Karpas-422 (cell line): ENCODE results near the gene RFNG. TPM values are rescaled to one million over a fixed set of nuclear protein-coding genes. Genes with fewer than 3 reads are reported as not detected.
A peak's percentile ranks its signal among the peaks of the same experiment; 100 is the strongest.

Experiments used
- DNase-seq: peaks from one replicate; pipeline ENCODE4 v3.0.0-alpha.2; 2015
- H2AFZ ChIP-seq: fragments of 200-600 bp; sonication (generic); 2 replicates; pipeline ENCODE4 v1.6.1; 2014; ENCODE audit warnings: antibody characterized with exemption, low read length, mixed read lengths
- H3K27ac ChIP-seq: fragments of 200-600 bp; sonication (generic); 2 replicates; pipeline ENCODE4 v1.5.1; 2014; ENCODE audit warnings: mild to moderate bottlenecking, low read length, moderate library complexity
- H3K27me3 ChIP-seq: fragments of 200-600 bp; sonication (generic); 2 replicates; pipeline ENCODE4 v1.6.1; 2014; ENCODE audit warnings: low read length, mixed read lengths
- H3K36me3 ChIP-seq: fragments of 200-600 bp; sonication (generic); 2 replicates; pipeline ENCODE4 v1.6.1; 2014; ENCODE audit warnings: low read length, mixed read lengths; ENCODE audit not compliant: insufficient read depth
- H3K4me1 ChIP-seq: fragments of 200-600 bp; sonication (generic); 2 replicates; pipeline ENCODE4 v1.6.1; 2014; ENCODE audit warnings: mild to moderate bottlenecking, low read length, mixed read lengths
- H3K4me2 ChIP-seq: fragments of 200-600 bp; sonication (generic); 2 replicates; pipeline ENCODE4 v1.6.1; 2014; ENCODE audit warnings: low read length, low read depth, mild to moderate bottlenecking; ENCODE audit not compliant: poor library complexity, severe bottlenecking
- H3K4me3 ChIP-seq: fragments of 200-600 bp; sonication (generic); 2 replicates; pipeline ENCODE4 v1.5.1; 2014; ENCODE audit warnings: mild to moderate bottlenecking, antibody characterized with exemption, low read length, mixed read lengths
- H3K79me2 ChIP-seq: fragments of 200-600 bp; sonication (generic); 2 replicates; pipeline ENCODE4 v1.6.1; 2014; ENCODE audit warnings: mild to moderate bottlenecking, low read length, mixed read lengths
- H3K9ac ChIP-seq: fragments of 200-600 bp; sonication (generic); 2 replicates; pipeline ENCODE4 v1.6.0; 2014; ENCODE audit warnings: low read length
- H3K9me2 ChIP-seq: fragments of 200-600 bp; sonication (generic), shearing (Covaris generic); replicated peaks from 2 replicates; pipeline ENCODE4 v1.6.0; 2014; ENCODE audit warnings: mild to moderate bottlenecking, low read length, moderate library complexity; ENCODE audit not compliant: insufficient read depth
- H3K9me3 ChIP-seq: fragments of 300-700, 200-600 bp; sonication (generic); 2 replicates; pipeline ENCODE4 v1.6.1; 2014; ENCODE audit warnings: low read length, mixed read lengths
- H4K20me1 ChIP-seq: fragments of 200-600 bp; sonication (generic); 2 replicates; pipeline ENCODE4 v1.6.1; 2014; ENCODE audit warnings: mild to moderate bottlenecking, antibody characterized with exemption, low read length, low read depth; ENCODE audit not compliant: insufficient read depth
- total RNA-seq: library from RNA; depleted of rRNA; stranded (reverse); fragments of >200 nt; shearing (Covaris generic); gene quantifications from 2 replicates; pipeline ENCODE4 v1.2.3, GENCODE V29; 2014; ENCODE audit warnings: low replicate concordance

RFNG gene
- total RNA-seq, 1 experiment from 2014 or later, result 16.5 TPM

GRCh38 chr17:82076018-82076784, 24.6 kb upstream of the RFNG start:
- H3K9me3 ChIP-seq, result no peaks in the 10 kb centered on the region
- H3K4me2 ChIP-seq, result no peak overlapping the region
- peak; percentile 54 for DNase-seq
- no peaks in the 10 kb centered on the region for H3K27me3 ChIP-seq
- no peak overlapping the region for H3K9ac ChIP-seq
- peaks cover 6% of the 10 kb centered on the region; the same call in 1 of the 2 replicates for H3K4me1 ChIP-seq
- no peaks in the 10 kb centered on the region for H3K9me2 ChIP-seq
- no peak overlapping the region for H2AFZ ChIP-seq
- H3K4me3 ChIP-seq, result no peak overlapping the region
- H3K79me2 ChIP-seq, result no peaks in the 10 kb centered on the region
- H3K27ac ChIP-seq, result no peak overlapping the region
- H3K36me3 ChIP-seq, result no peaks in the 10 kb centered on the region; the same call in 1 of the 2 replicates
- peaks cover 19% of the 10 kb centered on the region; the same call in 1 of the 2 replicates for H4K20me1 ChIP-seq

GRCh38 chr17:82073446-82073845, 21.8 kb upstream of the RFNG start:
- Histone ChIP-seq H3K4me3 (no peak overlapping the region), H4K20me1 (0 out of 2 replicates have a peak, but pooled peaks cover 13% of the 10 kb centered on the region), H3K4me2 (no peak overlapping the region), H3K4me1 (peaks cover 6% of the 10 kb centered on the region; the same call in 1 of the 2 replicates), H3K9me2 (no peaks in the 10 kb centered on the region), H3K9ac (no peak overlapping the region), H3K9me3 (no peaks in the 10 kb centered on the region), H3K79me2 (no peaks in the 10 kb centered on the region), H3K27me3 (no peaks in the 10 kb centered on the region), H3K27ac (no peak overlapping the region), H2AFZ (no peak overlapping the region), H3K36me3 (no peaks in the 10 kb centered on the region; the same call in 1 of the 2 replicates)
- DNase-seq, result no peak

- no peaks in the 10 kb centered on the region for H3K27me3 ChIP-seq
- no peaks in the 10 kb centered on the region for H3K9me2 ChIP-seq
- no peaks in the 10 kb centered on the region for H3K9me3 ChIP-seq
- no peak for DNase-seq
- H3K4me3 ChIP-seq, result no peak overlapping the region
- H3K27ac ChIP-seq, result no peak overlapping the region
- H3K4me2 ChIP-seq, result no peak overlapping the region
- no peak overlapping the region for H3K9ac ChIP-seq
- 0 out of 2 replicates have a peak, but pooled peaks cover 7% of the 10 kb centered on the region for H4K20me1 ChIP-seq
- no peaks in the 10 kb centered on the region for H3K36me3 ChIP-seq
- H2AFZ ChIP-seq, result no peak overlapping the region
- no peaks in the 10 kb centered on the region for H3K79me2 ChIP-seq
- H3K4me1 ChIP-seq, result peaks cover 6% of the 10 kb centered on the region; the same call in 1 of the 2 replicates
Observed at GRCh38 chr17:82072827-82073226, 21.2 kb upstream of the RFNG start.

DNA sequence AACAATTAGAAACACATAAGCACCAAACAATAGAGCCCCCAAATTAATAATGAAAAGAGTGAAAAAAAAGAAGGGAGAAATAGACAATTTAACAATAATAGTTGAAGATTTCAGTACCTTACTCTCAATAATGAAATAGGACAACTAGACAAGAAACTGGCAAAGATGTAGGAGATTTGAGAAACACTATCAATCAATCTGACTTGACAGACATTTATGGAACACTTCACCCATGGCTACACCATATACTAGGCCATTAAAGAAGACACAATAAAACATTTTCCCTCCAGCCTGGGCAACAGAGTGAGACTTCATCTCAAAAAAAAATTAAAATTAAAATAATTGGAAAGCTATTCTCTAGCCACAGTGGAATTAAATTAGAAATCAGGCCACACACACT, 19.0 kb upstream of the RFNG start:
- H3K79me2 ChIP-seq, result peaks cover 6% of the 10 kb centered on the region; the same call in 1 of the 2 replicates
- no peak for DNase-seq

GRCh38 chr17:82065638-82066303, 14.2 kb upstream of the RFNG start, which contains the start of gene DUS1L:
Gene DUS1L, minus strand, starts transcription at chr17:82065804. Its CDS starts 745 bp downstream, at chr17:82065059.
- Histone ChIP-seq H3K27ac (peak within 1 kb of the TSS; percentile 61; the same call in 1 of the 2 replicates), H3K9ac (peak within 1 kb of the TSS; percentile 99), H3K4me3 (peak within 1 kb of the TSS; percentile 90), H2AFZ (peak within 1 kb of the TSS; percentile 32; the same call in 1 of the 2 replicates), H4K20me1 (peaks cover 12% of the 10 kb centered on the region; the same call in 1 of the 2 replicates), H3K36me3 (no peaks in the 10 kb centered on the region), H3K27me3 (no peaks in the 10 kb centered on the region), H3K4me1 (peaks cover 20% of the 10 kb centered on the region), H3K4me2 (peak within 1 kb of the TSS; percentile 94), H3K79me2 (peaks cover 29% of the 10 kb centered on the region), H3K9me3 (no peaks in the 10 kb centered on the region), H3K9me2 (no peaks in the 10 kb centered on the region)
- peak; percentile 88 for DNase-seq

More for the DNA sequence above, 19.0 kb upstream of the RFNG start:
- no peaks in the 10 kb centered on the region for H3K9me3 ChIP-seq
- no peak overlapping the region for H2AFZ ChIP-seq
- H3K4me3 ChIP-seq, result no peak overlapping the region
- no peak overlapping the region for H3K27ac ChIP-seq
- no peaks in the 10 kb centered on the region for H3K27me3 ChIP-seq
- no peak overlapping the region for H3K9ac ChIP-seq
- no peaks in the 10 kb centered on the region for H3K36me3 ChIP-seq
- peaks cover 8% of the 10 kb centered on the region for H3K4me1 ChIP-seq
- H3K4me2 ChIP-seq, result no peak overlapping the region
- 0 out of 2 replicates have a peak, but pooled peaks cover 1% of the 10 kb centered on the region for H4K20me1 ChIP-seq
- H3K9me2 ChIP-seq, result no peaks in the 10 kb centered on the region

DNA sequence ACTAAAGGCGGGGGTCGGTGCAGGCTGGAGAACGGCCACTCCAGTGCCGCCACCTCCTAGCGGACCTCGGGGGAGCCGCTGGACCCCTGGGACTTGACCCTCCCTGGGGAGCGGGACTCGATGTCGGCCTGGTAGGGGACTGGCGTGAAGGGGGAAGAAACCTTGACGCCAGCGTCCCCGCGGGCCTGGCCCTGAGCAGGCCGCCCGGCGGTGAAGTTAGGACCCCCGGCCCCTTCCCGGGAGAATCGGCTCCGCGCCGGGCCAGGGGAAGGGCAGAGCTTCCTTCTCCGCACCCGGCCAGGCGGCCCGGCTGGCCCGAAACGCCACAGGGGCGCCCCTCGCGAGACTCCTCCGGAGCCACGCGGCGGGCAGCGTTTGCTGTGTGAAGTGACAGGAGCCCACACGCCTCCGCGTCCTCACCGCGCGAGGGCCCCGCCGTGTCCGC, 13.6 kb upstream of the RFNG start:
- H3K9me2 ChIP-seq, result no peaks in the 10 kb centered on the region

GRCh38 chr17:82064433-82065192, 13.0 kb upstream of the RFNG start:
- Histone ChIP-seq H3K9ac (peak overlapping the region; percentile 99), H4K20me1 (peaks cover 12% of the 10 kb centered on the region; the same call in 1 of the 2 replicates), H3K4me2 (peak overlapping the region; percentile 94), H2AFZ (no peak overlapping the region), H3K27ac (peak overlapping the region; percentile 61; the same call in 1 of the 2 replicates), H3K9me2 (no peaks in the 10 kb centered on the region), H3K79me2 (peaks cover 29% of the 10 kb centered on the region), H3K9me3 (no peaks in the 10 kb centered on the region), H3K4me3 (peak overlapping the region; percentile 90), H3K27me3 (no peaks in the 10 kb centered on the region), H3K36me3 (no peaks in the 10 kb centered on the region), H3K4me1 (peaks cover 21% of the 10 kb centered on the region)
- no peak for DNase-seq

More for the DNA sequence above, 13.6 kb upstream of the RFNG start:
- peak overlapping the region; percentile 61; the same call in 1 of the 2 replicates for H3K27ac ChIP-seq
- H3K79me2 ChIP-seq, result peaks cover 29% of the 10 kb centered on the region
- H3K27me3 ChIP-seq, result no peaks in the 10 kb centered on the region
- no peaks in the 10 kb centered on the region for H3K36me3 ChIP-seq
- H3K9ac ChIP-seq, result peak overlapping the region; percentile 99
- peak overlapping the region; percentile 90 for H3K4me3 ChIP-seq
- peaks cover 12% of the 10 kb centered on the region; the same call in 1 of the 2 replicates for H4K20me1 ChIP-seq
- no peaks in the 10 kb centered on the region for H3K9me3 ChIP-seq
- H3K4me2 ChIP-seq, result peak overlapping the region; percentile 94
- peak; percentile 63 for DNase-seq
- no peak overlapping the region for H2AFZ ChIP-seq
- H3K4me1 ChIP-seq, result peaks cover 20% of the 10 kb centered on the region
